H9 (cell line): ENCODE data around the gene PPARA. TPM values are rescaled to one million over a fixed set of nuclear protein-coding genes. Genes with fewer than 3 reads are reported as not detected.

Source experiments
- DNase-seq: peaks from one replicate; pipeline ENCODE4 v3.0.0-alpha.2; 2017
- H2AFZ ChIP-seq: one replicate; pipeline ENCODE4 v1.6.1; 2013; ENCODE audit warnings: mild to moderate bottlenecking, low read length, control low read depth, moderate library complexity
- H2AK5ac ChIP-seq: 2 replicates; pipeline ENCODE4 v1.6.1; 2013; ENCODE audit warnings: low read length, control low read depth, mixed read lengths; ENCODE audit not compliant: insufficient read length
- H2BK120ac ChIP-seq: one replicate; pipeline ENCODE4 v1.6.1; 2013; ENCODE audit warnings: low read depth, mild to moderate bottlenecking, low read length, control low read depth, inconsistent platforms; ENCODE audit not compliant: poor library complexity, severe bottlenecking
- H2BK12ac ChIP-seq: 2 replicates; pipeline ENCODE4 v1.6.1; 2013; ENCODE audit warnings: low read length, control low read depth, mixed read lengths, low read depth; ENCODE audit not compliant: insufficient read length
- H2BK15ac ChIP-seq: 2 replicates; pipeline ENCODE4 v1.6.1; 2013; ENCODE audit warnings: low read depth, low read length, control low read depth
- H2BK20ac ChIP-seq: one replicate; pipeline ENCODE4 v1.6.1; 2013; ENCODE audit warnings: low read depth, mild to moderate bottlenecking, low read length, control low read depth, inconsistent platforms; ENCODE audit not compliant: poor library complexity, severe bottlenecking
- H2BK5ac ChIP-seq: 2 replicates; pipeline ENCODE4 v1.6.1; 2013; ENCODE audit warnings: low read length, control low read depth, mixed read lengths; ENCODE audit not compliant: insufficient read length
- H3K14ac ChIP-seq: 2 replicates; pipeline ENCODE4 v1.6.1; 2013; ENCODE audit warnings: low read length, control low read depth; ENCODE audit not compliant: insufficient read depth
- H3K18ac ChIP-seq: 2 replicates; pipeline ENCODE4 v1.6.1; 2013; ENCODE audit warnings: low read depth, mild to moderate bottlenecking, mixed read lengths, low read length, control low read depth; ENCODE audit not compliant: insufficient read length
- H3K23ac ChIP-seq: 2 replicates; pipeline ENCODE4 v1.6.1; 2013; ENCODE audit warnings: low read length, control low read depth, mixed read lengths, low read depth; ENCODE audit not compliant: insufficient read length
- H3K23me2 ChIP-seq: 2 replicates; pipeline ENCODE4 v1.6.1; 2013; ENCODE audit warnings: low read depth, mild to moderate bottlenecking, mixed read lengths, low read length, control low read depth; ENCODE audit not compliant: insufficient read length, poor library complexity, severe bottlenecking
- H3K27ac ChIP-seq: 2 replicates; pipeline ENCODE4 v1.5.1; 2013; ENCODE audit warnings: low read length, control low read depth, mixed read lengths, low read depth; ENCODE audit not compliant: insufficient read length
- H3K27me3 ChIP-seq: 2 replicates; pipeline ENCODE4 v1.6.1; 2013; ENCODE audit warnings: low read length, control low read depth, inconsistent platforms; ENCODE audit not compliant: insufficient read depth
- H3K4ac ChIP-seq: 2 replicates; pipeline ENCODE4 v1.6.1; 2013; ENCODE audit warnings: low read depth, mild to moderate bottlenecking, control low read depth, inconsistent platforms, low read length, moderate library complexity
- H3K4me1 ChIP-seq: 2 replicates; pipeline ENCODE4 v1.6.1; 2013; ENCODE audit warnings: low read length, control low read depth, inconsistent platforms; ENCODE audit not compliant: insufficient read depth
- H3K4me2 ChIP-seq: 2 replicates; pipeline ENCODE4 v1.6.1; 2013; ENCODE audit warnings: low read length, control low read depth, mixed read lengths; ENCODE audit not compliant: insufficient read length, insufficient read depth
- H3K56ac ChIP-seq: 2 replicates; pipeline ENCODE4 v1.6.1; 2013; ENCODE audit warnings: low read depth, mild to moderate bottlenecking, mixed read lengths, low read length, control low read depth; ENCODE audit not compliant: insufficient read length
- H3K79me1 ChIP-seq: 2 replicates; pipeline ENCODE4 v1.6.1; 2013; ENCODE audit warnings: low read depth, mild to moderate bottlenecking, moderate library complexity, low read length, control low read depth, inconsistent platforms; ENCODE audit not compliant: insufficient read depth, poor library complexity, severe bottlenecking
- H3K79me2 ChIP-seq: 2 replicates; pipeline ENCODE4 v1.6.1; 2013; ENCODE audit warnings: low read length, control low read depth, inconsistent platforms; ENCODE audit not compliant: insufficient read depth
- H3K9ac ChIP-seq: 2 replicates; pipeline ENCODE4 v1.6.1; 2013; ENCODE audit warnings: low read length, control low read depth, mixed read lengths; ENCODE audit not compliant: insufficient read length; ENCODE audit errors: extremely low read depth
- H3K9me3 ChIP-seq: one replicate; pipeline ENCODE4 v1.6.1; 2013; ENCODE audit warnings: low read depth, low read length, inconsistent platforms; ENCODE audit not compliant: control insufficient read depth
- H3T11ph ChIP-seq: one replicate; pipeline ENCODE4 v1.6.1; 2013; ENCODE audit warnings: mild to moderate bottlenecking, low read length, control low read depth, inconsistent platforms
- H4K20me1 ChIP-seq: one replicate; pipeline ENCODE4 v1.6.1; 2013; ENCODE audit not compliant: control insufficient read depth, insufficient read length, insufficient read depth
- H4K5ac ChIP-seq: 2 replicates; pipeline ENCODE4 v1.6.1; 2013; ENCODE audit warnings: low read depth, mild to moderate bottlenecking, mixed read lengths, low read length, control low read depth; ENCODE audit not compliant: insufficient read length
- H4K8ac ChIP-seq: replicated peaks from 2 replicates; pipeline ENCODE4 v1.6.1; 2013; ENCODE audit warnings: low read length, control low read depth, mixed read lengths, low read depth; ENCODE audit not compliant: insufficient read length
- H4K91ac ChIP-seq: 2 replicates; pipeline ENCODE4 v1.6.1; 2013; ENCODE audit warnings: low read depth, mild to moderate bottlenecking, moderate library complexity, mixed read lengths, low read length, control low read depth; ENCODE audit not compliant: insufficient read length
- H3K27ac Mint-ChIP-seq, 3 experiments: 2 replicates in 2 of 3; 3 replicates in 1 of 3; pipeline ENCODE4 v1.8.0; 2020 to 2021; ENCODE audit warnings: mixed read lengths in 3 of 3, mild to moderate bottlenecking in 1 of 3, moderate library complexity in 1 of 3
- H3K27me3 Mint-ChIP-seq: 2 replicates; pipeline ENCODE4 v1.8.0; 2021; ENCODE audit warnings: low read depth, mild to moderate bottlenecking, moderate library complexity, mixed read lengths
- H3K36me3 Mint-ChIP-seq, 3 experiments: 2 replicates in 2 of 3; 3 replicates in 1 of 3; pipeline ENCODE4 v1.8.0; 2020 to 2021; ENCODE audit warnings: low read depth in 3 of 3, mixed read lengths in 3 of 3; ENCODE audit not compliant: insufficient read depth in 1 of 3
- H3K4me1 Mint-ChIP-seq, 2 experiments: 2 replicates each; pipeline ENCODE4 v1.8.0; 2020; ENCODE audit warnings: mixed read lengths in 2 of 2
- H3K4me3 Mint-ChIP-seq, 2 experiments: 2 replicates in 1 of 2; 3 replicates in 1 of 2; pipeline ENCODE4 v1.8.0; 2020 to 2021; ENCODE audit warnings: mild to moderate bottlenecking in 2 of 2, mixed read lengths in 2 of 2, moderate library complexity in 1 of 2
- H3K9me3 Mint-ChIP-seq, 2 experiments: 2 replicates in 1 of 2; 3 replicates in 1 of 2; pipeline ENCODE4 v1.8.0; 2020; ENCODE audit warnings: mild to moderate bottlenecking in 2 of 2, mixed read lengths in 2 of 2, moderate library complexity in 1 of 2
- WGBS: extraction: QIAGEN DNeasy Blood & Tissue Kit; methylation state at CpG from one replicate; pipeline ENCODE4 v1.1.7; 2013; ENCODE audit warnings: missing lambda C conversion rate, low lambda C conversion rate, mixed read lengths; ENCODE audit not compliant: insufficient read length; ENCODE audit errors: extremely low coverage; 5-methylcytosine and 5-hydroxymethylcytosine counted together
- total RNA-seq: library from RNA; stranded (reverse); gene quantifications from 2 replicates; pipeline ENCODE4 v1.2.1, GENCODE V29; 2021
- TF ChIP-seq, protein P1 (sequence below): fragments of 200-600 bp; sonication (generic); conservative IDR thresholded peaks from 3 replicates; pipeline ENCODE4 v1.8.0; 2021; ENCODE audit warnings: antibody characterized with exemption, mild to moderate bottlenecking

Gene PPARA
- total RNA-seq, 1 experiment from 2014 or later, result 7.3 TPM

- no peaks in the 10 kb centered on the region for H3K79me2 ChIP-seq
- no peak overlapping the region for H3T11ph ChIP-seq
- no peak overlapping the region for H3K18ac ChIP-seq
- no peak overlapping the region for H3K4me2 ChIP-seq
- no CpG with 5 or more reads among the region's 12 CpGs for WGBS
- no peak overlapping the region for H2AFZ ChIP-seq
- H3K56ac ChIP-seq, result no peak overlapping the region
- no peaks in the 10 kb centered on the region for H3K4me1 ChIP-seq
- peaks cover 22 to 49% (median 47%) of the 10 kb centered on the region in 3 experiments; a peak in 6 of 7 replicates for H3K36me3 Mint-ChIP-seq
- no peak overlapping the region for H4K91ac ChIP-seq
- H4K8ac ChIP-seq, result no peak overlapping the region
- no peak overlapping the region for H2BK5ac ChIP-seq
- no peak overlapping the region for H2BK15ac ChIP-seq
- no peaks in the 10 kb centered on the region for H3K9me3 ChIP-seq
- H3K4me3 Mint-ChIP-seq, result no peak overlapping the region
- no peak overlapping the region for H3K14ac ChIP-seq
- H3K27ac Mint-ChIP-seq, result no peak overlapping the region
- peaks cover 4% of the 10 kb centered on the region for H4K20me1 ChIP-seq
- no peak overlapping the region for H4K5ac ChIP-seq
- H2AK5ac ChIP-seq, result no peak overlapping the region
- no peaks in the 10 kb centered on the region for H3K79me1 ChIP-seq
- no peak for DNase-seq
- H3K4me1 Mint-ChIP-seq, result no peaks in the 10 kb centered on the region
- no peak overlapping the region for H3K23ac ChIP-seq
- H3K9me3 Mint-ChIP-seq, result peaks cover 0 to 5% of the 10 kb centered on the region in 2 experiments; a peak in 1 of 5 replicates
- no peaks in the 10 kb centered on the region for H3K23me2 ChIP-seq
- no peak overlapping the region for H3K27ac ChIP-seq
- no peak overlapping the region for H3K9ac ChIP-seq
- no peaks in the 10 kb centered on the region for H3K27me3 ChIP-seq
- H2BK120ac ChIP-seq, result no peak overlapping the region
- TF ChIP-seq, protein P1, sequence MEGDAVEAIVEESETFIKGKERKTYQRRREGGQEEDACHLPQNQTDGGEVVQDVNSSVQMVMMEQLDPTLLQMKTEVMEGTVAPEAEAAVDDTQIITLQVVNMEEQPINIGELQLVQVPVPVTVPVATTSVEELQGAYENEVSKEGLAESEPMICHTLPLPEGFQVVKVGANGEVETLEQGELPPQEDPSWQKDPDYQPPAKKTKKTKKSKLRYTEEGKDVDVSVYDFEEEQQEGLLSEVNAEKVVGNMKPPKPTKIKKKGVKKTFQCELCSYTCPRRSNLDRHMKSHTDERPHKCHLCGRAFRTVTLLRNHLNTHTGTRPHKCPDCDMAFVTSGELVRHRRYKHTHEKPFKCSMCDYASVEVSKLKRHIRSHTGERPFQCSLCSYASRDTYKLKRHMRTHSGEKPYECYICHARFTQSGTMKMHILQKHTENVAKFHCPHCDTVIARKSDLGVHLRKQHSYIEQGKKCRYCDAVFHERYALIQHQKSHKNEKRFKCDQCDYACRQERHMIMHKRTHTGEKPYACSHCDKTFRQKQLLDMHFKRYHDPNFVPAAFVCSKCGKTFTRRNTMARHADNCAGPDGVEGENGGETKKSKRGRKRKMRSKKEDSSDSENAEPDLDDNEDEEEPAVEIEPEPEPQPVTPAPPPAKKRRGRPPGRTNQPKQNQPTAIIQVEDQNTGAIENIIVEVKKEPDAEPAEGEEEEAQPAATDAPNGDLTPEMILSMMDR, result no peak
- H2BK20ac ChIP-seq, result no peak overlapping the region
- no peak overlapping the region for H2BK12ac ChIP-seq
- no peaks in the 10 kb centered on the region for H3K27me3 Mint-ChIP-seq
- H3K4ac ChIP-seq, result no peak overlapping the region
Observed at GRCh38 chr22:46273432-46274148, 123.3 kb downstream of the PPARA start.
